NK-92 treated with Interleukin-12 subunit alpha and Interleukin-12 subunit beta, amount 100 ng/mL, for 24 hours (cell line): ENCODE results near the gene NOC4L.

ENCODE experiments used
- DNase-seq: peaks from one replicate; lab custom pipeline; 2025; lab: John Stamatoyannopoulos, UW

NOC4L gene

DNA sequence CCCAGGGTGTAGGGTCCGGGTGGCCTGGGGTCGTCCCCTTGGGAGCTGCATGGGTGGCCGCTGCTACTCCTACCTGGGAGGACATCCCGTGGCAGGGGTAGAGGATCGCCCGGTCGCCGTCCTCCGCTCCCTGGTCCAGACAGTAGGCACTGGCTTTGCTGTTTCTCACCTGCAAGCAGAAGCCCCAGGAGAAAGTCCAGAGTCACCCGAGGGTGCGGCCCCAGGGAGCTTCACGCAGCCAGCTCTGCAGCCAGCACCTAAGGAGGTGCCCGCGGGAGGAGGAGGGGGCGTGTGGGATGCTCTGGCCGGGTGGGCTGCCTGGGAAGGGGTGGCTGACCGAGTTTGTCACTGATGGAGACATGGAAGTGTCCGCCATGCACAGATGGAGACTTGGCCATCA, 54.8 kb downstream of the NOC4L start:
- DNase-seq, result no peak

- no peak for DNase-seq
Observed at GRCh38 chr12:132199526-132200319, 55.5 kb downstream of the NOC4L start.

DNA sequence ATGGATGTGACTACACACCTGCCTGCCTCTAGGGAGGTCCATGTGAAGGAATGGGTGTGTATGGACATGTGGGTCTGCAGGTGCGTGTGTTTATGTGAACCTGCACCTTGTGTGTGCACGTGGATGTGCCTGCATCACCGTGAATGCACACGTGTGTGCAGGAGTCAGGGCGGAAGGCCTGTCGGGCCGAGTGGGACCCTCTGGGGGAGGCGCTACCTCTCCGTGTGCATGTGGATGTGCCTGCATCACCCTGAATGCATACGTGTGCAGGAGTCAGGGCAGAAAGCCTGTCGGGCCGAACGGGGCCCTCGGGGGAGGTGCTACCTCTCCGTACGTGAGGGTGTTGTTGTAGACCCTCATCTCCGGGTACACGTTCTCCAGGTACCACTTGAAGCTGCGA, 56.5 kb downstream of the NOC4L start:
- DNase-seq, result no peak

GRCh38 chr12:132201391-132202120, 57.3 kb downstream of the NOC4L start:
- no peak for DNase-seq
